GM12878 (cell line): ENCODE measurements around the gene ANAPC2. TPM values are rescaled to one million over a fixed set of nuclear protein-coding genes. Genes with fewer than 3 reads are reported as not detected.

Experiments used
- ATAC-seq: fragments of 200-7000 bp; cut with Tn5 transposase; 3 replicates; pipeline ENCODE4 v1.9.1; 2020; ENCODE audit warnings: mild to moderate bottlenecking, moderate library complexity
- BruUV-seq: library from RNA; stranded (reverse); fragments of 400-500 nt; replicated peaks from 2 replicates; lab custom pipeline; 2021; lab: Mats Ljungman, UMichigan
- CTCF ChIA-PET: fragments of 300-600 bp; sonication (Branson Sonifier 250); formaldehyde crosslinking; extraction: SDS; loops from one replicate; lab custom pipeline; 2021; ENCODE audit warnings: inconsistent platforms; lab: Yijun Ruan, JAX
- POLR2A ChIA-PET: fragments of 350-600 bp; formaldehyde crosslinking; extraction: SDS; loops from one replicate; lab custom pipeline; 2021; ENCODE audit warnings: inconsistent platforms; lab: Charles Lee
- RAD21 ChIA-PET: fragments of 300-600 bp; sonication (Branson Sonifier 250); formaldehyde crosslinking; loops from one replicate; lab custom pipeline; 2023; ENCODE audit warnings: antibody characterized with exemption; ENCODE audit not compliant: unreplicated experiment; lab: Charles Lee
- SMC1A ChIA-PET: fragments of 300-600 bp; sonication (Branson Sonifier 250); formaldehyde crosslinking; loops from one replicate; lab custom pipeline; 2023; ENCODE audit not compliant: unreplicated experiment, uncharacterized antibody; lab: Charles Lee
- DNase-seq: peaks from one replicate; pipeline ENCODE4 v3.0.0-alpha.2; 2011; ENCODE audit warnings: low read depth, low spot score
- FAIRE-seq: peaks from 3 replicates; lab custom pipeline; 2011; peaks lifted over from hg19 to GRCh38; lab: Jason Lieb, UNC
- H2AFZ ChIP-seq: 2 replicates; pipeline ENCODE4 v1.6.0; 2011; ENCODE audit warnings: low read depth, low read length, control low read depth; ENCODE audit not compliant: control insufficient read depth
- H3K27ac ChIP-seq: 2 replicates; pipeline ENCODE4 v1.5.1; 2011; ENCODE audit warnings: control low read depth; ENCODE audit not compliant: control insufficient read depth, insufficient read depth
- H3K27me3 ChIP-seq, 2 experiments: replicated peaks in 1 of 2; 2 replicates each; pipeline versions ENCODE4 v1.6.0 to v1.6.1; 2011; ENCODE audit warnings: low read length in 1 of 2; ENCODE audit not compliant: control insufficient read depth in 2 of 2, insufficient read depth in 2 of 2
- H3K36me3 ChIP-seq, 2 experiments: 2 replicates each; pipeline ENCODE4 v1.5.1; 2011; ENCODE audit warnings: low read length in 1 of 2; ENCODE audit not compliant: control insufficient read depth in 2 of 2, insufficient read depth in 2 of 2
- H3K4me1 ChIP-seq: 2 replicates; pipeline ENCODE4 v1.6.1; 2011; ENCODE audit warnings: mild to moderate bottlenecking, low read length, moderate library complexity, mixed read lengths; ENCODE audit not compliant: control insufficient read depth, insufficient read depth
- H3K4me2 ChIP-seq: 2 replicates; pipeline ENCODE4 v1.6.0; 2011; ENCODE audit warnings: control low read depth; ENCODE audit not compliant: control insufficient read depth, insufficient read depth
- H3K4me3 ChIP-seq: fragments of 200-600 bp; sonication (generic); 2 replicates; pipeline ENCODE4 v1.5.1; 2016
- H3K79me2 ChIP-seq: 2 replicates; pipeline ENCODE4 v1.6.0; 2011; ENCODE audit warnings: low read length; ENCODE audit not compliant: control insufficient read depth, insufficient read depth
- H3K9ac ChIP-seq: 2 replicates; pipeline ENCODE4 v1.8.0; 2011; ENCODE audit warnings: low read length, control low read depth, mixed read lengths; ENCODE audit not compliant: control insufficient read depth, insufficient read depth
- H3K9me3 ChIP-seq: replicated peaks from 3 replicates; pipeline ENCODE4 v1.5.1; 2011; ENCODE audit warnings: mild to moderate bottlenecking, low read length; ENCODE audit not compliant: control insufficient read depth, insufficient read depth
- H4K20me1 ChIP-seq: 2 replicates; pipeline ENCODE4 v1.6.0; 2011; ENCODE audit not compliant: control insufficient read depth, insufficient read depth
- ZBED1 ChIP-seq: IDR thresholded peaks from 2 replicates; pipeline ENCODE4 v1.6.1; 2016; ENCODE audit warnings: borderline replicate concordance
- WGBS: methylation state at CpG from one replicate; pipeline ENCODE4 v1.1.6; 2016; ENCODE audit warnings: low lambda C conversion rate; ENCODE audit not compliant: insufficient replicate concordance, insufficient coverage; ENCODE audit errors: missing lambda C conversion rate; 5-methylcytosine and 5-hydroxymethylcytosine counted together
- in situ Hi-C: fragments of 300-500 bp; cut with MboI; formaldehyde crosslinking; loops from 9 replicates; pipeline ENCODE4 v1.14.3; 2018; ENCODE audit warnings: mixed read lengths
- intact Hi-C: fragments of 100-400 bp; cut with micrococcal nuclease; formaldehyde crosslinking; loops from one replicate; pipeline ENCODE4 v1.14.2; 2022; ENCODE audit not compliant: unreplicated experiment
- polyA plus RNA-seq, 11 experiments: library from polyadenylated mRNA; depleted of rRNA in 4 of 11; unstranded in 6 of 11; stranded (reverse) in 5 of 11; fragments of >200 nt; fragmentation: Nextera tagmentation in 4 of 11; fragmentation: Illumina TruSeq in 1 of 11; extraction: Ambion mirVana in 4 of 11; extraction: Trizol in 1 of 11; gene quantifications; 1 replicate in 1 of 11; 2 replicates in 10 of 11; pipeline versions ENCODE4 v1.2.1 to v1.2.3, GENCODE V29; 2011 to 2016; ENCODE audit warnings: inconsistent platforms in 2 of 11, missing spikeins in 2 of 11, low read depth in 1 of 11
- total RNA-seq, 4 experiments: library from RNA; depleted of rRNA in 3 of 4; stranded (reverse); fragments of >200 nt in 3 of 4; fragmentation: Illumina TruSeq in 1 of 4; extraction: Trizol in 1 of 4; gene quantifications; 2 replicates each; pipeline versions ENCODE4 v1.2.1 to v1.2.3, GENCODE V29; 2013 to 2021
- TF ChIP-seq, protein P1 (sequence below), 3 experiments: IDR thresholded peaks in 2 of 3; conservative IDR thresholded peaks in 1 of 3; 2 replicates each; pipeline ENCODE4 v1.5.1; 2011; ENCODE audit warnings: low read depth in 3 of 3, low read length in 3 of 3, mild to moderate bottlenecking in 3 of 3, control low read depth in 2 of 3, moderate library complexity in 2 of 3, inconsistent platforms in 1 of 3, mixed read lengths in 1 of 3; ENCODE audit not compliant: control insufficient read depth in 2 of 3, insufficient read depth in 1 of 3; ENCODE audit errors: extremely low read depth in 1 of 3

Gene ANAPC2
- total and polyA plus RNA-seq, 10 of the 15 experiments (the other 5 are each of a cell fraction or from before 2014, with no cell fraction given), result 0.03 to 65.2 (median 20.5) TPM

- WGBS, result 23% methylated on average over 24 of the region's 34 CpGs
- FAIRE-seq, result no peak
- ATAC-seq, result peak; percentile 5; the same call in 2 of the 3 replicates
- no peak overlapping the region for H3K4me3 ChIP-seq
- no peaks in the 10 kb centered on the region for H4K20me1 ChIP-seq
- H2AFZ ChIP-seq, result no peak overlapping the region
- ChIA-PET POLR2A (interaction anchor here (1.0 to 2.1 kb wide), 3 partner anchors 18 to 25 kb away, joined by 3 to 9 read pairs (median 5); no protein-coding TSS in a partner anchor), RAD21 (no interaction called here), SMC1A (no interaction called here), CTCF (interaction anchor here (0.9 to 2.4 kb wide), 5 partner anchors 25 to 79 kb away, joined by 3 to 13 read pairs (median 4); partner anchors contain the start of gene RNF224)
- intact Hi-C loops, result no loop called here
- H3K79me2 ChIP-seq, result no peaks in the 10 kb centered on the region
- in situ Hi-C loops, result no loop called here
- H3K4me2 ChIP-seq, result no peak overlapping the region
- H3K36me3 ChIP-seq, result peaks cover 0 to under 1% of the 10 kb centered on the region in 2 experiments; a peak in 1 of 4 replicates
- TF ChIP-seq, protein P1, sequence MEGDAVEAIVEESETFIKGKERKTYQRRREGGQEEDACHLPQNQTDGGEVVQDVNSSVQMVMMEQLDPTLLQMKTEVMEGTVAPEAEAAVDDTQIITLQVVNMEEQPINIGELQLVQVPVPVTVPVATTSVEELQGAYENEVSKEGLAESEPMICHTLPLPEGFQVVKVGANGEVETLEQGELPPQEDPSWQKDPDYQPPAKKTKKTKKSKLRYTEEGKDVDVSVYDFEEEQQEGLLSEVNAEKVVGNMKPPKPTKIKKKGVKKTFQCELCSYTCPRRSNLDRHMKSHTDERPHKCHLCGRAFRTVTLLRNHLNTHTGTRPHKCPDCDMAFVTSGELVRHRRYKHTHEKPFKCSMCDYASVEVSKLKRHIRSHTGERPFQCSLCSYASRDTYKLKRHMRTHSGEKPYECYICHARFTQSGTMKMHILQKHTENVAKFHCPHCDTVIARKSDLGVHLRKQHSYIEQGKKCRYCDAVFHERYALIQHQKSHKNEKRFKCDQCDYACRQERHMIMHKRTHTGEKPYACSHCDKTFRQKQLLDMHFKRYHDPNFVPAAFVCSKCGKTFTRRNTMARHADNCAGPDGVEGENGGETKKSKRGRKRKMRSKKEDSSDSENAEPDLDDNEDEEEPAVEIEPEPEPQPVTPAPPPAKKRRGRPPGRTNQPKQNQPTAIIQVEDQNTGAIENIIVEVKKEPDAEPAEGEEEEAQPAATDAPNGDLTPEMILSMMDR (IDR thresholded peaks at IDR 0.05 in 2 of 3, conservative IDR thresholded peaks at IDR 0.05 in 1 of 3; ENCODE audit: control insufficient read depth in 2 of 3, extremely low read depth in 1 of 3, insufficient read depth in 1 of 3, low read depth in 3 of 3, low read length in 3 of 3), result 0 out of 6 replicates have a peak, but pooled peaks of 1 of the 3 experiments have one; percentile 4
- no peak for TF ChIP-seq ZBED1
- BruUV-seq, result no TSS peak
- peaks cover 0 to 3% of the 10 kb centered on the region in 2 experiments; a peak in 1 of 4 replicates for H3K27me3 ChIP-seq
- peaks cover 3% of the 10 kb centered on the region; the same call in 1 of the 2 replicates for H3K4me1 ChIP-seq
- H3K27ac ChIP-seq, result no peak overlapping the region
- H3K9me3 ChIP-seq, result no peaks in the 10 kb centered on the region
- no peak for DNase-seq
- H3K9ac ChIP-seq, result no peak overlapping the region
Measured at GRCh38 chr9:137174722-137175293, 13.6 kb downstream of the ANAPC2 start.
